HG03066 (cell line): ENCODE measurements around the gene ADGRG4.

Experiments
- ATAC-seq: cut with Tn5 transposase; IDR thresholded peaks from one replicate; pipeline ENCODE4 v1.9.1; 2021; ENCODE audit warnings: low read depth; ENCODE audit not compliant: unreplicated experiment

The ADGRG4 gene

GRCh38 chrX:136291824-136292223, 8.9 kb upstream of the ADGRG4 start:
- no peak for ATAC-seq

DNA sequence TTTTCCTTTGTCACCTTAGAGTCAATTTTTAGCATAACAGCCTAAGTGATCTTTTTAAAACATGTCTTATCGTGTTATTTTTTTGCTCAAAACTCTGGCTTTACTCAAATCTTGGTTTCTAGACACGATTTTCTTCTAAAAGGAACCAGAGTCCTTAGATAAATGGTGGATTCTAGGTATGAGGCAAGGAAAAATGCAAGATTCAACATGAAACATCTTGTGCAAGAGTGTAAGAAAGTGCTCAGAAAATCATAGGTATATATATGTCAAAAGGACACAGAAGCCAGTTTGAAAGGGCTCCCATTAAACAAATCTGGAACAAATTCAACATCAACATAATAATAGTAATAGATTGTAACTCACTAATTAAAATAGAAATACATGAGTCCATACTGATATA, 8.1 kb upstream of the ADGRG4 start:
- no peak for ATAC-seq

DNA sequence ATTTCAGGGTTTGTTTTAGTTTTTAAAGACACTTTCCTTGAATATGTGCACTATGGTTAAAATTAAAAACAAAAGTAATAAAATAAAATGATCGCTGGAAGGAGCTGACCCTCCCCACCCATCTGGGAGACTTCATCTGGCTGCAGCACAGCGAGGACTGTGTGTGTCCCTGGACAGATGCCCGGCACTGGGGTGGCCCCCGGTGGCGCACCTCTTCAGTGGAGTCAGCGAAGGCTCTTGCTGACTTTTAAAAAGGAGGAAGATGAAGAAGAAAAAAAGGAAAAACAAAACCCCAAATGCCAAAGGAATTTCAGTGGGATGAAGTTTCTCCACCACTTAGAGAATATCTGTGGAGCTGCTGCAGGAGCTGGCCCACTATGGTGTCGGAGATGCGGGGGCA, 5.4 kb upstream of the ADGRG4 start:
- ATAC-seq, result no peak

DNA sequence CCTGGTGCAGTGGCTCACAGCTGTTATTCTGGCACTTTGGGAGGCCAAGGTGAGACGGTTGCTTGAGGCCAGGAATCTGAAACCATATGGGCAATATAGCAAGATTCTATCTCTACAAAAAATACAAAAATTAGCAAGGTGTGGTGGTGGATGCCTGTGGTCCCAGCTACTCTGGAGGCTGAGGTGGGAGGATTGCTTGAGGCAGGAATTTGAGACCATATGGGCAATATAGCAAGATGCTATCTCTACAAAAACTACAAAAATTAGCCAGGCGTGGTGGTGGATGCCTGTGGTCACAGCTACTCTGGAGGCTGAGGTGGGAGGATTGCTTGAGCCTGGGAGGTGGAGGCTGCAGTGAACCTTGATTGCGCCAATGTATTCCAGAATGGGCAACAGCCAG, 2.3 kb downstream of the ADGRG4 start:
- no peak for ATAC-seq

DNA sequence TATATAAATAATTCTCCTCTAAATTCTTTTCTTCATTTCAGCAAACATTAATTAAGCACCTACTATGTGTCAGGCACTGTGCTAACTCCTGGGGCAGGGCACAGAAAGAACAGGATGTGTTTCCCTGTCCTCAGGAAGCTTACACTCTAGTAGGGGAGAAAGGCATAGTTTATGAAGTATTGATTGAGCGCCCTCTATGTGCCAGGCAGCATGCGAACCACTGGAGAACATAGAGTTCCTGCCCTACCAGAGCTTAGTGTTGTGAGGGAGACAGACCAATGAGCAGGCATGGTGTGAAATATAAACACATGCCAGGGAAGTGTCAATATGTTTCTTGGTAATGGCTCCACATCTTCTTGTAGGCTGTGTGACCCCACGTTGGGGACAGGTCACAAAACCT, 3.7 kb downstream of the ADGRG4 start:
- ATAC-seq, result no peak

DNA sequence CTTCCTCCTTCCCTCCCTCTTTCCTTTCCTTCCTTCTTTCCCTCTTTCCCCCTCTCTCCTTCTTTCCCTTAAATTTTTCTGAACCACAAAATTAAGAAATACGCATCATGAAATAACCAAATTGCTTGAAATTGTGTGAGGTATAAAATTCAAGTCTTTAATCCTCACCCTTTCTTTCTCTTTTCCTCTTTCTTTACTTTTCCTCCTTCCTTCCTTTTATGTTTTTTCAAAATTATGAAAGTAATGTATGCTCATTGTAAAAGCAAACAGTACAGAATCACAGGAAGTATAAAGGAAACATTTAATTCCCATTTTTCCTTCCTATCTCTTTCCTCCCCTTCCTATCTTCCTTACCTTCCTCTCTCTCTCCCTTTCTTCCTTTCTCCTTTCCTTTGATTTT, 5.4 kb downstream of the ADGRG4 start:
- no peak for ATAC-seq

DNA sequence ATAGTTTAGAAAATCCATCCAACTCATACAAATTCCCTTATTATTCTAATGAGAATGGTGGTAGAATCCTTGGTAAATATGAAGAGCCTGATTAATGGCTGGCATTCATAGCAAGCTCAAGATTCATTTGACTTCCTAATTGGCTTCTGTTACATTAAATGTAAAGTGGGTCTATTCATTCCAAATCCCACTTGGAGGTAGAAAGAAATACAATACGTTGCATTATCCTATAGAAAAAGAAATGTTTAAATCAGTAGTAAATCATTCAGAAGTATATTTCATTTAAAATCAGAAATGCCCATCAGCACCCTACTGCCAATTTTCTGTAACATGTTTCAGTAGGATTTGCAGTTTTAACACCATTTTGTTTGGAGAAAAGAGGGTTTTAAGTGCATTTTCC, 6.7 kb downstream of the ADGRG4 start:
- ATAC-seq, result no peak

DNA sequence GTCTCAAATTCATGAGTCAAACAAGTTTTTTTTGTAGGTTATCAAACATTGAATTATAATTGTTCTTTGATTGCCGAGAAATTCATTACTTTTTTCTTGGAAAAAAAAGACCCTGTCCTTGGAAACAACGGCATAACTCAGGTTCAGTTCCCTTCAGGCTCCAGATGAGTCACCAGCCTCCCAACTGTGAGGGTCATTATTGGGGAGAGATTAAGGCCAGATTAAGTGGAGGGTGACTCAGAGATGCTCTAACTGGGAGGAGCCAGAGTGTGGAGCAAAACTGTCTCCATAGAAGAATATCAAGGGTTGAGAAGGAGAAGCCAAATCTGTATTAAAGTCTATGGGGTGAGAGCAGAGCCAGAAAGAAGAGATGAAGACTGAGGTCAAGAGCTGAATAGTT, 9.6 kb downstream of the ADGRG4 start:
- ATAC-seq, result no peak

GRCh38 chrX:136318156-136318555, 17.4 kb downstream of the ADGRG4 start:
- ATAC-seq, result no peak

- no peak for ATAC-seq
Measured at GRCh38 chrX:136318895-136319597, 18.3 kb downstream of the ADGRG4 start.

GRCh38 chrX:136319600-136319999, 18.8 kb downstream of the ADGRG4 start:
- ATAC-seq, result no peak

GRCh38 chrX:136321532-136321931, 20.8 kb downstream of the ADGRG4 start:
- ATAC-seq, result no peak

- no peak for ATAC-seq
Measured at GRCh38 chrX:136322064-136322463, 21.3 kb downstream of the ADGRG4 start.

DNA sequence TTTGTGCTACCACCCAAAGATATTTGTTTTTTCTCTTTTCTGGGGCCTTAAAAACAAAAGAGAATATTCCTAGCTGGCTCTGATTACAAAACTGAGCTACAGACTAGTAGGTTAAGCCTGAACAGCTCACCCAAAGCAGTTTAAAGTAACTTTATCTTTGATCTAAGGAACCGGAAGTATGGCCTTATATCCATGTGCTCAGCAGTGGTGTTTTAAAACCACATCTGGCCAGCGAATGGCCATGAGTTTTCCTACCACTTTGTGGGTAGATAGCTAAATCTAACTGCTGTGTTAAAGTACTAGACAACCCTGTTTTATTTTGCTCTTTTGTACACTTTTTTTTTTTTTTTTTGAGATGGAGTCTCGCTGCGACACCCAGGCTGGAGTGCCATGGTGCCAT, 24.6 kb downstream of the ADGRG4 start:
- ATAC-seq, result no peak

DNA sequence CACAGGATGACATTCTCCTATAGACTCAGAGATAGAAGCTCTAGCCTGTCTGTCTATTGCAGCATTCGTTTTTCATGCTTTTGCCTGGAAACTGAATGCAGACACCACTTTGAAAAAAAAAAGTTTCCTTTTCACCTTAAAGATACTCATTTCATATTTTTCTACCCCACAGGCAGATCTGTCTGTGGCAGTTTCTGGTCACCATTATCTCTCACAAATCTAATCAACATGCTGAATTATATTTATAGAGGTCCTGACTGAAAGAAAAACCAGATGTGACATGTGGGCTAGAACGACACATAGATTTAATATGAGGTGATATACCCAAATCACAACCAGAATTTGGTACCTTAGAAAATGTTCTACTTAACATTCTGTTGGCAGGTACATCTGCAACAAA, 28.2 kb downstream of the ADGRG4 start:
- ATAC-seq, result no peak

DNA sequence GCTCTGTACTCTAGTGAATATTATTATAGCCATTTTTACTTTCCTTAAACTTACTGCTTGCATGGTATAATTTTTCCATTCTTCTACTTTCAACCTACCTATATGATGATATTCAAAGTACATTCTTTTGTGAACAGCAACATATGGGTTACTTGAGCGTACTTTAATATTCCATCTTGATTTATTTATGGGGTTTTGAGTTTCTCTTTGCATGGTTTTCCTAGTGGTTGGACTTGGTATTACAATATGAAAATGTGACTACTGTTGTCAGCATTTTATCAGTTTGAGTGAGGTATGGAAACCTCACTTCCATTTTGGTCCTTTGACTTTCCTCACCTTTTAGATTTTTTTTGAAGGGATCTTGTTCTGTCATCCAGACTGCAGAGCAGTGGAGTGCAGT, 35.9 kb downstream of the ADGRG4 start:
- ATAC-seq, result no peak

- ATAC-seq, result no peak
Measured at GRCh38 chrX:136339702-136340101, 38.9 kb downstream of the ADGRG4 start.

DNA sequence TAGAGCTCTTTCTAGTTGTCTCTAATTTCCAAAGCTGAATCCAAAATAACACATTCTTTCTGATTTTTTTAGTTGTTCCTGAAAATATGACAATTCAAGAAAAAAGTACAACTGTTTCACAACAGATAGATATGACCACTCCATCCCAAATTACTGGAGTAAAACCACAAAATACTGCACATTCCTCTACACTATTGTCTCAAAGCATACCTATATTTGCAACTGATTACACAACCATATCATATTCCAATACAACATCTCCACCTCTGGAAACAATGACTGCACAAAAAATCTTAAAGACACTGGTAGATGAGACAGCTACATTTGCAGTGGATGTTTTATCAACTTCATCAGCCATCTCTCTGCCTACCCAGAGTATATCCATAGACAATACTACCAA, 43.6 kb downstream of the ADGRG4 start:
- no peak for ATAC-seq

DNA sequence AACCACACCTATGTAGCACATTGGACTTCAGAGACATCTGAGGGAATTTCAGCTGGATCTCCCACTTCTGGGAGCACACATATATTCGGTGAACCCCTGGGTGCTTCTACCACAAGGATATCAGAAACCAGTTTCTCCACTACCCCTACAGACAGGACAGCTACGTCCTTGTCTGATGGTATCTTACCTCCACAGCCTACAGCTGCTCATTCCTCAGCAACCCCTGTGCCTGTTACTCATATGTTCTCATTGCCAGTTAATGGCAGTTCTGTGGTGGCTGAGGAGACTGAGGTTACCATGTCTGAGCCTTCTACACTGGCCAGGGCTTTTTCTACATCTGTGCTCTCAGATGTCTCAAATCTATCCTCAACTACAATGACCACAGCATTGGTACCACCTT, 45.7 kb downstream of the ADGRG4 start:
- no peak for ATAC-seq

GRCh38 chrX:136347706-136348105, 46.9 kb downstream of the ADGRG4 start:
- no peak for ATAC-seq

DNA sequence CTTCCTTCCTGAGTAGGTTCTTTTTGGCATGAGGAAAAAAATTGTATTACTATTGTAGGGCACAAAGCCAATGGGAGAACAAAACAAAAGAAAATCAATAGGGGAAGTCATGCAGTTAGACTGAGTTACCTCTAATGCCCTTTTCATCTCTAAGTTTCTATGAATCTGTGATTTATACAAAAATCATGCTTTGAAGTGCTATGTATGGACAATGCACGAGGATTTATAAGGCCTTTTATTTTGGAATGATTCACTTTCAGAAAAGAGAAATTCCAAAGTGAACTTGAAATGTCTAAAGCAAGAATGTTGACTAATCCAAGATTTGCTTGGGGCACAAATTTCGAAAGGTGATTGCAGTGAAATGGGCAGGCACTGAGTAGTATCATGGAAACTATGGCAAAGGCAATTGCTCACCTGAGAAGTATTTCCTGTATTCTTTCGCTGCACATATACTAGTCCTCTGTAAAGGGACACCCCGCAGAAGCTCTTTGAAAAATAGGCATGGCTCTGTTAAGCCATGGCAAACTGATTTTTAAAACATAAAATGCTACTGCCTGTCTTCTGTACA, 52.8 kb downstream of the ADGRG4 start:
- no peak for ATAC-seq

- ATAC-seq, result no peak
Measured at GRCh38 chrX:136354201-136354600, 53.4 kb downstream of the ADGRG4 start.

GRCh38 chrX:136369377-136369776, 68.6 kb downstream of the ADGRG4 start:
- no peak for ATAC-seq
